ENCODE data around the gene GRIA2.

GRCh38 chr4:157294575-157294974, 74.0 kb downstream of the GRIA2 start:
- TF ChIP-seq, protein P1, sequence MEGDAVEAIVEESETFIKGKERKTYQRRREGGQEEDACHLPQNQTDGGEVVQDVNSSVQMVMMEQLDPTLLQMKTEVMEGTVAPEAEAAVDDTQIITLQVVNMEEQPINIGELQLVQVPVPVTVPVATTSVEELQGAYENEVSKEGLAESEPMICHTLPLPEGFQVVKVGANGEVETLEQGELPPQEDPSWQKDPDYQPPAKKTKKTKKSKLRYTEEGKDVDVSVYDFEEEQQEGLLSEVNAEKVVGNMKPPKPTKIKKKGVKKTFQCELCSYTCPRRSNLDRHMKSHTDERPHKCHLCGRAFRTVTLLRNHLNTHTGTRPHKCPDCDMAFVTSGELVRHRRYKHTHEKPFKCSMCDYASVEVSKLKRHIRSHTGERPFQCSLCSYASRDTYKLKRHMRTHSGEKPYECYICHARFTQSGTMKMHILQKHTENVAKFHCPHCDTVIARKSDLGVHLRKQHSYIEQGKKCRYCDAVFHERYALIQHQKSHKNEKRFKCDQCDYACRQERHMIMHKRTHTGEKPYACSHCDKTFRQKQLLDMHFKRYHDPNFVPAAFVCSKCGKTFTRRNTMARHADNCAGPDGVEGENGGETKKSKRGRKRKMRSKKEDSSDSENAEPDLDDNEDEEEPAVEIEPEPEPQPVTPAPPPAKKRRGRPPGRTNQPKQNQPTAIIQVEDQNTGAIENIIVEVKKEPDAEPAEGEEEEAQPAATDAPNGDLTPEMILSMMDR (IDR thresholded peaks at IDR 0.05; ENCODE audit: low read length): no peak
- no peak for TF ChIP-seq EZH2 (optimal IDR thresholded peaks at IDR 0.05; ENCODE audit: low read depth, low read length)

Data from MM.1S (cell line).